IPS-15b (cell line): ENCODE data around the gene DPPA2.

Experiments
- H3K27me3 ChIP-seq: one replicate; pipeline ENCODE4 v1.6.1; 2013; ENCODE audit warnings: low read length; ENCODE audit not compliant: control insufficient read depth, insufficient read depth
- H3K36me3 ChIP-seq: one replicate; pipeline ENCODE4 v1.6.1; 2013; ENCODE audit warnings: low read length; ENCODE audit not compliant: control insufficient read depth, insufficient read depth
- H3K4me1 ChIP-seq: one replicate; pipeline ENCODE4 v1.6.1; 2013; ENCODE audit warnings: mild to moderate bottlenecking, low read length; ENCODE audit not compliant: control insufficient read depth, insufficient read depth
- H3K4me3 ChIP-seq: one replicate; pipeline ENCODE4 v1.5.1; 2013; ENCODE audit warnings: low read depth, low read length
- H3K9ac ChIP-seq: one replicate; pipeline ENCODE4 v1.6.1; 2013; ENCODE audit warnings: low read depth, mild to moderate bottlenecking, low read length
- H3K9me3 ChIP-seq: one replicate; pipeline ENCODE4 v1.6.1; 2013; ENCODE audit warnings: mild to moderate bottlenecking, low read length; ENCODE audit not compliant: control insufficient read depth, insufficient read depth

Gene DPPA2

GRCh38 chr3:109297496-109297895 is 18.8 kb downstream of the DPPA2 start:
- no peak overlapping the region for H3K4me3 ChIP-seq
- H3K27me3 ChIP-seq, result no peaks in the 10 kb centered on the region
- H3K9me3 ChIP-seq, result no peaks in the 10 kb centered on the region
- no peak overlapping the region for H3K9ac ChIP-seq
- no peaks in the 10 kb centered on the region for H3K36me3 ChIP-seq
- H3K4me1 ChIP-seq, result no peaks in the 10 kb centered on the region

- Histone ChIP-seq H3K4me3 (no peak overlapping the region), H3K4me1 (no peaks in the 10 kb centered on the region), H3K9ac (no peak overlapping the region), H3K9me3 (no peaks in the 10 kb centered on the region), H3K36me3 (no peaks in the 10 kb centered on the region), H3K27me3 (no peaks in the 10 kb centered on the region)
Observed at GRCh38 chr3:109284071-109284470, 32.2 kb downstream of the DPPA2 start.

GRCh38 chr3:109278546-109278945 is 37.8 kb downstream of the DPPA2 start:
- no peaks in the 10 kb centered on the region for H3K9me3 ChIP-seq
- H3K36me3 ChIP-seq, result no peaks in the 10 kb centered on the region
- H3K9ac ChIP-seq, result no peak overlapping the region
- no peaks in the 10 kb centered on the region for H3K4me1 ChIP-seq
- H3K27me3 ChIP-seq, result no peaks in the 10 kb centered on the region
- no peak overlapping the region for H3K4me3 ChIP-seq

- H3K4me3 ChIP-seq, result no peak overlapping the region
- H3K4me1 ChIP-seq, result no peaks in the 10 kb centered on the region
- no peaks in the 10 kb centered on the region for H3K27me3 ChIP-seq
- H3K36me3 ChIP-seq, result no peaks in the 10 kb centered on the region
- no peak overlapping the region for H3K9ac ChIP-seq
- H3K9me3 ChIP-seq, result no peaks in the 10 kb centered on the region
Observed at GRCh38 chr3:109278141-109278540, 38.2 kb downstream of the DPPA2 start.

- Histone ChIP-seq H3K36me3 (no peaks in the 10 kb centered on the region), H3K9ac (no peak overlapping the region), H3K9me3 (no peaks in the 10 kb centered on the region), H3K4me1 (no peaks in the 10 kb centered on the region), H3K27me3 (no peaks in the 10 kb centered on the region), H3K4me3 (no peak overlapping the region)
Observed at GRCh38 chr3:109275702-109276293, 40.5 kb downstream of the DPPA2 start.

- H3K36me3 ChIP-seq, result no peaks in the 10 kb centered on the region
- H3K9me3 ChIP-seq, result no peaks in the 10 kb centered on the region
- no peaks in the 10 kb centered on the region for H3K27me3 ChIP-seq
- no peak overlapping the region for H3K9ac ChIP-seq
- no peak overlapping the region for H3K4me3 ChIP-seq
- no peaks in the 10 kb centered on the region for H3K4me1 ChIP-seq
Observed at GRCh38 chr3:109270779-109271178, 45.5 kb downstream of the DPPA2 start.

GRCh38 chr3:109269577-109270275 is 46.6 kb downstream of the DPPA2 start:
- no peak overlapping the region for H3K9ac ChIP-seq
- no peaks in the 10 kb centered on the region for H3K27me3 ChIP-seq
- H3K4me3 ChIP-seq, result no peak overlapping the region
- H3K4me1 ChIP-seq, result no peaks in the 10 kb centered on the region
- no peaks in the 10 kb centered on the region for H3K36me3 ChIP-seq
- H3K9me3 ChIP-seq, result no peaks in the 10 kb centered on the region

- Histone ChIP-seq H3K36me3 (no peaks in the 10 kb centered on the region), H3K9me3 (no peaks in the 10 kb centered on the region), H3K9ac (no peak overlapping the region), H3K27me3 (no peaks in the 10 kb centered on the region), H3K4me3 (no peak overlapping the region), H3K4me1 (no peaks in the 10 kb centered on the region)
Observed at GRCh38 chr3:109268181-109268580, 48.1 kb downstream of the DPPA2 start.

- Histone ChIP-seq H3K4me3 (no peak overlapping the region), H3K9ac (no peak overlapping the region), H3K36me3 (no peaks in the 10 kb centered on the region), H3K4me1 (no peaks in the 10 kb centered on the region), H3K9me3 (no peaks in the 10 kb centered on the region), H3K27me3 (no peaks in the 10 kb centered on the region)
Observed at GRCh38 chr3:109265295-109265694, 51.0 kb downstream of the DPPA2 start.

GRCh38 chr3:109257269-109257668 is 59.0 kb downstream of the DPPA2 start:
- no peak overlapping the region for H3K9ac ChIP-seq

GRCh38 chr3:109254770-109255169 is 61.5 kb downstream of the DPPA2 start:
- no peak overlapping the region for H3K4me3 ChIP-seq

More at GRCh38 chr3:109257269-109257668, 59.0 kb downstream of the DPPA2 start:
- Histone ChIP-seq H3K4me1 (no peaks in the 10 kb centered on the region), H3K36me3 (no peaks in the 10 kb centered on the region), H3K4me3 (no peak overlapping the region), H3K27me3 (no peaks in the 10 kb centered on the region), H3K9me3 (no peaks in the 10 kb centered on the region)

GRCh38 chr3:109252641-109253040 is 63.7 kb downstream of the DPPA2 start:
- Histone ChIP-seq H3K27me3 (no peaks in the 10 kb centered on the region), H3K9me3 (no peaks in the 10 kb centered on the region), H3K9ac (no peak overlapping the region), H3K4me1 (no peaks in the 10 kb centered on the region), H3K4me3 (no peak overlapping the region), H3K36me3 (no peaks in the 10 kb centered on the region)

More at GRCh38 chr3:109254770-109255169, 61.5 kb downstream of the DPPA2 start:
- Histone ChIP-seq H3K36me3 (no peaks in the 10 kb centered on the region), H3K27me3 (no peaks in the 10 kb centered on the region), H3K9ac (no peak overlapping the region), H3K4me1 (no peaks in the 10 kb centered on the region), H3K9me3 (no peaks in the 10 kb centered on the region)
